ENCODE data around the gene PNPLA7.

DNA sequence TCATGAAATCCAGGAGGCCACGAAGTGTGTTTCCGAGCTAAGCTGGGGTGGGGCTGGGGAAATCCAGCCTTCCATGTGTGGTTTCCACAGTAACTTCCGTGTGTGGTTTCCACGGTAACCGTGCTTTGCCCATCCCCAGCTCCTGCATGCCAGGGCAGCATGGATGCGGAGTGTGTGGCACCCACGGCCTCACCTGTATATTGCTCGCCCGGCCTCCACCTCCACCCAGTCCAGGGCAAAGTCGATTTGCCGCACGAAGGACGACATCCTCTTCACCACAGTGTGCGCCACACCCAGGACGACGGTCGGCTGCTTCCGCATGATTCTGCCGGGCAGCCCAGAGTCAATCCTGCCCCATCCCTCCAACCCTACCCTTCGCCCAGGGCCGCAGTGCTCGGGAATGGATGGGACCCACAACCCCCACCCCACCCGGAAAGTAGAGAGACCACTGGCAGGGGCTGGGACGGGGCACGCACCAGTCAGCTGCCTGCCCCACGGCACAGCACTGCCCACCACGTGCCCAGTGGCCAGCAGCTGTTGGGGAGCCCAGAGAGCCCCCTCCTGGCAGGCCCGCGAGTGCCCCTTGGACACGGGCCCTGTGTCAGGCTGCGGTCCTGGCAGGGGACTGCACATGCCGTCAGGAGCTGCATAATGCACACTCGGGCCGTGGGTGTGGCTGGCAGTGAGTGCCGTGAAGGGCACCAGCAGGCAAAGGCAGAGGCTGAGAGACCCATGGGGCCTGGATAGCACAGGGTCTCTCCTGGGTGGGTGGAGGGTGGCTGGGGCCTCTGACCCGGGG lies 52.1 kb downstream of the PNPLA7 start:
- TF ChIP-seq, protein P1, sequence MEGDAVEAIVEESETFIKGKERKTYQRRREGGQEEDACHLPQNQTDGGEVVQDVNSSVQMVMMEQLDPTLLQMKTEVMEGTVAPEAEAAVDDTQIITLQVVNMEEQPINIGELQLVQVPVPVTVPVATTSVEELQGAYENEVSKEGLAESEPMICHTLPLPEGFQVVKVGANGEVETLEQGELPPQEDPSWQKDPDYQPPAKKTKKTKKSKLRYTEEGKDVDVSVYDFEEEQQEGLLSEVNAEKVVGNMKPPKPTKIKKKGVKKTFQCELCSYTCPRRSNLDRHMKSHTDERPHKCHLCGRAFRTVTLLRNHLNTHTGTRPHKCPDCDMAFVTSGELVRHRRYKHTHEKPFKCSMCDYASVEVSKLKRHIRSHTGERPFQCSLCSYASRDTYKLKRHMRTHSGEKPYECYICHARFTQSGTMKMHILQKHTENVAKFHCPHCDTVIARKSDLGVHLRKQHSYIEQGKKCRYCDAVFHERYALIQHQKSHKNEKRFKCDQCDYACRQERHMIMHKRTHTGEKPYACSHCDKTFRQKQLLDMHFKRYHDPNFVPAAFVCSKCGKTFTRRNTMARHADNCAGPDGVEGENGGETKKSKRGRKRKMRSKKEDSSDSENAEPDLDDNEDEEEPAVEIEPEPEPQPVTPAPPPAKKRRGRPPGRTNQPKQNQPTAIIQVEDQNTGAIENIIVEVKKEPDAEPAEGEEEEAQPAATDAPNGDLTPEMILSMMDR (conservative IDR thresholded peaks at IDR 0.05; ENCODE audit: low read depth, low read length), result no peak
- TF ChIP-seq EZH2 (IDR thresholded peaks at IDR 0.05; ENCODE audit: borderline replicate concordance, low read depth, low read length, poor library complexity, severe bottlenecking), result no peak
